Neuron (in vitro differentiated cells): ENCODE results near the gene NUP42.

Experiments
- H2AFZ ChIP-seq: one replicate; pipeline ENCODE4 v1.6.1; 2013; ENCODE audit warnings: low read depth, mild to moderate bottlenecking, inconsistent platforms, low read length, moderate library complexity
- H3K27me3 ChIP-seq: one replicate; pipeline ENCODE4 v1.6.1; 2013; ENCODE audit warnings: low read length; ENCODE audit not compliant: insufficient read depth
- H3K36me3 ChIP-seq: one replicate; pipeline ENCODE4 v1.6.1; 2013; ENCODE audit warnings: low read length; ENCODE audit not compliant: insufficient read depth
- H3K4me1 ChIP-seq: one replicate; pipeline ENCODE4 v1.6.1; 2013; ENCODE audit warnings: low read length; ENCODE audit not compliant: insufficient read depth
- H3K4me3 ChIP-seq: 2 replicates; pipeline ENCODE4 v1.5.1; 2013; ENCODE audit warnings: mild to moderate bottlenecking, low read length, moderate library complexity
- H3K9me3 ChIP-seq: one replicate; pipeline ENCODE4 v1.6.1; 2013; ENCODE audit warnings: low read length

Gene NUP42

GRCh38 chr7:23181684-23182553 lies at the start of gene NUP42:
Gene NUP42 (plus strand): TSS chr7:23182048. CDS start chr7:23182086, 38 bp downstream.
- Histone ChIP-seq H3K9me3 (no peaks in the 10 kb centered on the region), H3K27me3 (no peaks in the 10 kb centered on the region), H3K4me1 (peaks cover 7% of the 10 kb centered on the region), H3K36me3 (peaks cover 22% of the 10 kb centered on the region), H2AFZ (peak within 1 kb of the TSS; percentile 29), H3K4me3 (peak within 1 kb of the TSS; percentile 63)

GRCh38 chr7:23133797-23134196 lies 48.1 kb upstream of the NUP42 start:
- peaks cover 23% of the 10 kb centered on the region for H3K36me3 ChIP-seq
- no peak overlapping the region for H3K4me3 ChIP-seq
- no peak overlapping the region for H2AFZ ChIP-seq
- no peaks in the 10 kb centered on the region for H3K27me3 ChIP-seq
- H3K9me3 ChIP-seq = peaks cover 1% of the 10 kb centered on the region
- peaks cover 3% of the 10 kb centered on the region for H3K4me1 ChIP-seq

GRCh38 chr7:23135755-23136154 lies 46.1 kb upstream of the NUP42 start:
- Histone ChIP-seq H3K36me3 (peaks cover 11% of the 10 kb centered on the region), H3K9me3 (peaks cover 1% of the 10 kb centered on the region), H3K4me3 (no peak overlapping the region), H3K4me1 (peaks cover 3% of the 10 kb centered on the region), H2AFZ (no peak overlapping the region), H3K27me3 (no peaks in the 10 kb centered on the region)

- Histone ChIP-seq H3K4me3 (no peak overlapping the region), H3K27me3 (no peaks in the 10 kb centered on the region), H3K4me1 (peaks cover 3% of the 10 kb centered on the region), H2AFZ (no peak overlapping the region), H3K36me3 (peaks cover 11% of the 10 kb centered on the region), H3K9me3 (no peaks in the 10 kb centered on the region)
These were observed 45.6 kb upstream of the NUP42 start for GRCh38 chr7:23136216-23136615.

- H3K9me3 ChIP-seq = no peaks in the 10 kb centered on the region
- H2AFZ ChIP-seq = no peak overlapping the region
- H3K36me3 ChIP-seq = peaks cover 58% of the 10 kb centered on the region
- no peaks in the 10 kb centered on the region for H3K4me1 ChIP-seq
- no peak overlapping the region for H3K4me3 ChIP-seq
- H3K27me3 ChIP-seq = no peaks in the 10 kb centered on the region
These were observed 24.2 kb upstream of the NUP42 start for GRCh38 chr7:23157679-23158078.

- Histone ChIP-seq H3K9me3 (no peaks in the 10 kb centered on the region), H3K27me3 (no peaks in the 10 kb centered on the region), H3K4me1 (no peaks in the 10 kb centered on the region), H2AFZ (no peak overlapping the region), H3K4me3 (no peak overlapping the region), H3K36me3 (peaks cover 52% of the 10 kb centered on the region)
These were observed 23.3 kb upstream of the NUP42 start for GRCh38 chr7:23158546-23158945.

GRCh38 chr7:23161482-23161881 lies 20.4 kb upstream of the NUP42 start:
- Histone ChIP-seq H3K4me3 (no peak overlapping the region), H3K27me3 (no peaks in the 10 kb centered on the region), H3K4me1 (no peaks in the 10 kb centered on the region), H3K9me3 (no peaks in the 10 kb centered on the region), H2AFZ (no peak overlapping the region), H3K36me3 (peaks cover 33% of the 10 kb centered on the region)

- Histone ChIP-seq H3K4me1 (no peaks in the 10 kb centered on the region), H3K9me3 (no peaks in the 10 kb centered on the region), H3K4me3 (no peak overlapping the region), H3K36me3 (peaks cover 29% of the 10 kb centered on the region), H3K27me3 (no peaks in the 10 kb centered on the region), H2AFZ (no peak overlapping the region)
These were observed 17.0 kb upstream of the NUP42 start for GRCh38 chr7:23164846-23165245.

GRCh38 chr7:23165316-23165715 lies 16.5 kb upstream of the NUP42 start:
- H3K4me1 ChIP-seq = no peaks in the 10 kb centered on the region
- H2AFZ ChIP-seq = no peak overlapping the region
- H3K27me3 ChIP-seq = no peaks in the 10 kb centered on the region
- peaks cover 33% of the 10 kb centered on the region for H3K36me3 ChIP-seq
- H3K9me3 ChIP-seq = no peaks in the 10 kb centered on the region
- H3K4me3 ChIP-seq = no peak overlapping the region

GRCh38 chr7:23167691-23168090 lies 14.2 kb upstream of the NUP42 start:
- Histone ChIP-seq H3K9me3 (no peaks in the 10 kb centered on the region), H3K27me3 (no peaks in the 10 kb centered on the region), H2AFZ (no peak overlapping the region), H3K4me1 (no peaks in the 10 kb centered on the region), H3K36me3 (peaks cover 42% of the 10 kb centered on the region), H3K4me3 (no peak overlapping the region)

- Histone ChIP-seq H3K4me1 (no peaks in the 10 kb centered on the region), H3K36me3 (peaks cover 46% of the 10 kb centered on the region), H2AFZ (no peak overlapping the region), H3K27me3 (no peaks in the 10 kb centered on the region), H3K4me3 (no peak overlapping the region), H3K9me3 (no peaks in the 10 kb centered on the region)
These were observed 13.6 kb upstream of the NUP42 start for GRCh38 chr7:23168111-23168885.

GRCh38 chr7:23175938-23176337 lies 5.9 kb upstream of the NUP42 start:
- Histone ChIP-seq H2AFZ (no peak overlapping the region), H3K9me3 (no peaks in the 10 kb centered on the region), H3K4me3 (no peak overlapping the region), H3K27me3 (no peaks in the 10 kb centered on the region), H3K36me3 (peaks cover 30% of the 10 kb centered on the region), H3K4me1 (no peaks in the 10 kb centered on the region)

GRCh38 chr7:23183279-23184012 lies 1.6 kb downstream of the NUP42 start:
- Histone ChIP-seq H3K36me3 (peaks cover 35% of the 10 kb centered on the region), H3K4me1 (peaks cover 7% of the 10 kb centered on the region), H3K4me3 (peak overlapping the region; percentile 63), H2AFZ (no peak overlapping the region), H3K27me3 (no peaks in the 10 kb centered on the region), H3K9me3 (no peaks in the 10 kb centered on the region)
